ENCODE measurements around the gene UNC13B. TPM values are rescaled to one million over a fixed set of nuclear protein-coding genes. Genes with fewer than 3 reads are reported as not detected.

The UNC13B gene
- total RNA-seq, 4 donors from 2014 or later: 20.2 to 36.8 (median 29.0) TPM

GRCh38 chr9:35273591-35273990 is 111.8 kb downstream of the UNC13B start:
- TF ChIP-seq CTCF (IDR thresholded peaks at IDR 0.05): no peak
- TF ChIP-seq POLR2A (IDR thresholded peaks at IDR 0.05): no peak
- Histone ChIP-seq H3K4me1 (peaks cover 0 to 22% (median 7%) of the 10 kb centered on the region in 3 donors), H3K36me3 (no peaks in the 10 kb centered on the region), H3K4me3 (no peak overlapping the region), H3K9me3 (no peaks in the 10 kb centered on the region), H3K27ac (no peak overlapping the region), H3K27me3 (no peaks in the 10 kb centered on the region)
- intact Hi-C loops (cut with DNase I): no loop called here
- no peak for DNase-seq
- WGBS, 2 donors: 72 to 86% methylated on average over 5 of the region's 5 CpGs

- no peaks in the 10 kb centered on the region for H3K9me3 ChIP-seq
- intact Hi-C loops (cut with DNase I): no loop called here
- TF ChIP-seq CTCF (IDR thresholded peaks at IDR 0.05) (no peak), POLR2A (IDR thresholded peaks at IDR 0.05) (no peak)
- no peak overlapping the region for H3K27ac ChIP-seq
- H3K4me3 ChIP-seq: no peak overlapping the region
- H3K36me3 ChIP-seq: no peaks in the 10 kb centered on the region
- WGBS, 2 donors: 83 to 84% methylated on average over 2 of the region's 2 CpGs
- DNase-seq: no peak
- H3K4me1 ChIP-seq: peaks cover 0 to 22% (median 7%) of the 10 kb centered on the region in 3 donors
- H3K27me3 ChIP-seq: no peaks in the 10 kb centered on the region
Measured at GRCh38 chr9:35274993-35275392, 113.2 kb downstream of the UNC13B start.

GRCh38 chr9:35277171-35277520 is 115.3 kb downstream of the UNC13B start:
- Histone ChIP-seq H3K36me3 (no peaks in the 10 kb centered on the region), H3K27ac (peak overlapping the region in 1 of 4 donors; percentile 47), H3K27me3 (no peaks in the 10 kb centered on the region), H3K9me3 (no peaks in the 10 kb centered on the region), H3K4me3 (peak overlapping the region in 1 of 4 donors; percentile 39), H3K4me1 (peaks cover 0 to 22% (median 7%) of the 10 kb centered on the region in 3 donors)
- WGBS, 2 donors: 43 to 47% methylated on average over 1 of the region's 1 CpG
- no peak for DNase-seq
- TF ChIP-seq CTCF (IDR thresholded peaks at IDR 0.05) (no peak), POLR2A (IDR thresholded peaks at IDR 0.05) (no peak)
- intact Hi-C loops (cut with DNase I): no loop called here

- Histone ChIP-seq H3K4me3 (no peak overlapping the region), H3K27ac (peak overlapping the region in 2 of 4 donors; percentile 1 to 47), H3K4me1 (peaks cover 0 to 22% (median 7%) of the 10 kb centered on the region in 3 donors), H3K36me3 (no peaks in the 10 kb centered on the region), H3K9me3 (no peaks in the 10 kb centered on the region), H3K27me3 (no peaks in the 10 kb centered on the region)
- 51 to 57% methylated on average over 7 of the region's 7 CpGs for WGBS, 2 donors
- no peak for DNase-seq
- TF ChIP-seq POLR2A (IDR thresholded peaks at IDR 0.05): no peak
- TF ChIP-seq CTCF (IDR thresholded peaks at IDR 0.05): no peak
- intact Hi-C loops (cut with DNase I): no loop called here
Measured at GRCh38 chr9:35277628-35278359, 116.0 kb downstream of the UNC13B start.

GRCh38 chr9:35279946-35280345 is 118.1 kb downstream of the UNC13B start:
- H3K4me3 ChIP-seq: no peak overlapping the region
- WGBS, 2 donors: 76 to 86% methylated on average over 2 of the region's 2 CpGs
- no peak overlapping the region for H3K27ac ChIP-seq
- no peaks in the 10 kb centered on the region for H3K36me3 ChIP-seq
- intact Hi-C loops (cut with DNase I): no loop called here
- TF ChIP-seq POLR2A (IDR thresholded peaks at IDR 0.05) (no peak), CTCF (IDR thresholded peaks at IDR 0.05) (no peak)
- H3K9me3 ChIP-seq: no peaks in the 10 kb centered on the region
- no peaks in the 10 kb centered on the region for H3K27me3 ChIP-seq
- no peak for DNase-seq
- peaks cover 0 to 22% (median 7%) of the 10 kb centered on the region in 3 donors for H3K4me1 ChIP-seq
